Peyer's patch (tissue), 4 donors: ENCODE measurements around the gene STK40. TPM values are rescaled to one million over a fixed set of nuclear protein-coding genes. Genes with fewer than 3 reads are reported as not detected.

Source experiments
- DNase-seq, 3 donors: peaks; one replicate each; pipeline ENCODE4 v3.0.0-alpha.2; 2017 to 2019
- H3K27ac ChIP-seq, 4 donors: fragments of 200-600 bp; sonication (generic); one replicate each; pipeline ENCODE4 v1.5.1; 2016 to 2019
- H3K27me3 ChIP-seq, 2 donors: fragments of 200-600 bp; sonication (generic); one replicate each; pipeline ENCODE4 v1.5.1; 2019
- H3K36me3 ChIP-seq, 3 donors: fragments of 200-600 bp; sonication (generic); one replicate each; pipeline ENCODE4 v1.5.1; 2016 to 2019
- H3K4me1 ChIP-seq, 4 donors: fragments of 200-600 bp; sonication (generic); one replicate each; pipeline ENCODE4 v1.5.1; 2016 to 2019
- H3K4me3 ChIP-seq, 4 donors: fragments of 200-600 bp; sonication (generic); 1 replicate in 3 of 4; 2 replicates in 1 of 4; pipeline ENCODE4 v1.5.1; 2016 to 2019; ENCODE audit warnings: mild to moderate bottlenecking in 1 of 4
- H3K9me3 ChIP-seq, 4 donors: fragments of 200-600 bp; sonication (generic); one replicate each; pipeline ENCODE4 v1.5.1; 2016 to 2019; ENCODE audit warnings: mild to moderate bottlenecking in 1 of 4
- CTCF ChIP-seq, 6 experiments: fragments of 450-650 bp in 4 of 6; fragments of 200-600 bp in 2 of 6; sonication (generic) in 1 of 6; IDR thresholded peaks; one replicate each; pipeline ENCODE4 v1.5.1; 2017 to 2019; ENCODE audit warnings: antibody characterized with exemption in 6 of 6, mild to moderate bottlenecking in 3 of 6, moderate library complexity in 1 of 6
- POLR2A ChIP-seq, 2 donors: fragments of 450-650 bp; IDR thresholded peaks; one replicate each; pipeline ENCODE4 v1.5.1; 2017; ENCODE audit warnings: antibody characterized with exemption in 2 of 2, mild to moderate bottlenecking in 2 of 2, moderate library complexity in 2 of 2
- total RNA-seq, 4 donors: library from RNA; depleted of rRNA; stranded (reverse); fragments of >200 nt; gene quantifications; one replicate each; pipeline ENCODE4 v1.1.0, GENCODE V29; 2016

The STK40 gene
- total RNA-seq, 4 donors from 2014 or later: 14.0 to 30.2 (median 21.5) TPM

DNA sequence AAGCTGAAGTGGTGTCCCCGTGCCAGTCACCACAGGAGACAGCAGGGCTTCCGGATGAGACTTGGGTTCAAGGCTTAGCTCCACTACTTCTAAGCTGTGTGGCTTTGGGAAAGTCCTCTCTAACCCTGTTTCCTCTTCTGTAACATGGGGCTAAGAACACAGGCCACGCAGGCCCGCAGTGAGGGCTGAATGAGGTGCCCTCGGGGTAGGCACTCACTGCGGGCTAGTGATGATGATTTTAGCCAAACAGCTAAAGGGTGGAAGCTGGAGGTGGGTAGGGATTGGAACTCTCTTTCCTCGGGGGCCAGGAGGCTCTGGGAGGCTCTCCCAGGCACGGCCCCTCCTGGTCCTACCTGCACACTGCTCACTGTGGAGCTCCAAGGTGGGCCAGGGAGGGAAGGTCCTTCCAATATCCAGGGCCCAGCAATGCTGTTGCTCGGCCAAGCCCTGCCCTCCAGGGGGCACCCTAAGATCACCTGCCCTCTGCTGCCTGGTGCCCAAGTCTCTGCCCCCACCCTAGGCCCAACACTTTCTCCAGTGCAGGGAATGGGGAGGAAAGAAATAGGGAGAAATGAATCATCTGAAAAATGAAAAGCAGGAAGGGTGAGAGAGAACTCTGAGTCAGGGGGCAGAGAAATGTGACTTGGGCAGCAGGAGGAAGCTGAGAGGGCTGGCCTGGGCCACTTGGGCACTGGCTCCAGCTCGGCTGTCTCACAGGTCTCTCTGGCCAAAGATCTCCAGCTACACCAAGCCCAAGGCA, 43.1 kb downstream of the STK40 start:
- peaks cover 0 to 4% (median 0%) of the 10 kb centered on the region in 4 donors for H3K4me1 ChIP-seq
- peaks cover 0 to 67% (median 0%) of the 10 kb centered on the region in 3 donors for H3K36me3 ChIP-seq
- no peak overlapping the region for H3K4me3 ChIP-seq
- TF ChIP-seq CTCF (IDR thresholded peaks at IDR 0.05): peak; percentile 29 to 70 (median 63)
- no peak for TF ChIP-seq POLR2A (IDR thresholded peaks at IDR 0.05)
- H3K27me3 ChIP-seq: no peaks in the 10 kb centered on the region
- no peaks in the 10 kb centered on the region for H3K9me3 ChIP-seq
- no peak overlapping the region for H3K27ac ChIP-seq
- peak in 2 of 3 donors; percentile 55 to 75 for DNase-seq

DNA sequence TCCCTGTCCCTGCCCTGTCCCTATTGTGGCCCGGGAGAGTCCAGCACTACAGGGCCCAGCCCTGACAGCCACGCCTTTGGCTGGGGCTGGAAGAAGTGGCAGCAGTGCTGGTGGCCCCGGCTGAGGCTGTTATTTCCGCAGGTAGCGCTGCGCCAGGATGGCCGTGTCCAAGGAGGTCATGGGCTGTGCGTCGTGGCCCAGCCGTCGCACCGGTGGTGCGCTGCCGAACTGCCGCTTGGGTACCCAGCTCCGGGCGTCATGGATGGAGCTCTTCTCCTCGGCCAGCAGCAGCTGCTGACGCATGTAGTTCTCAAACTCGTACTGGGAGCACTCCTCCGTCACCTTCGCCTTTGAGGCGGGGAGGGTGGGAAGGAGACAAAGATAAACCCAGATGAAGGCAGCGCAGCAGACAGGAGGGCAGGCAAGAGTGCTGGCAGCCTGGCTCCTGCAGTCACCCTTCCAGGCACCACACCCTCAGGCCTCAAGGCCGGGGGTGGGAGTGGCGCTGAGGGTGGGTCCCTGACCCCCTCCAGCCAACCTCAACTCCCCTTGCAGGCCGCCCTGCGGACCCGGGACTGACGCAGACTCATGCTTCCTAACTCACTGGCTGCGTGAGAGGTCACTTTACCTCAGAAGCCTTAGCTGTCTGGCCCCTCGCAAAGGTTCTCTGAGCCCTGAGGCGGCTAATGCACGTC, 44.0 kb downstream of the STK40 start:
- no peak overlapping the region for H3K4me3 ChIP-seq
- H3K9me3 ChIP-seq: no peaks in the 10 kb centered on the region
- no peak for TF ChIP-seq POLR2A (IDR thresholded peaks at IDR 0.05)
- TF ChIP-seq CTCF (IDR thresholded peaks at IDR 0.05): no peak
- DNase-seq: no peak
- H3K36me3 ChIP-seq: peaks cover 0 to 59% (median 0%) of the 10 kb centered on the region in 3 donors
- no peaks in the 10 kb centered on the region for H3K27me3 ChIP-seq
- H3K4me1 ChIP-seq: peaks cover 0 to 4% (median 0%) of the 10 kb centered on the region in 4 donors
- no peak overlapping the region for H3K27ac ChIP-seq

- peaks cover 0 to 40% (median 0%) of the 10 kb centered on the region in 3 donors for H3K36me3 ChIP-seq
These were observed 46.1 kb downstream of the STK40 start for GRCh38 chr1:36339615-36340014.

GRCh38 chr1:36339215-36339614, 46.5 kb downstream of the STK40 start:
- TF ChIP-seq POLR2A (IDR thresholded peaks at IDR 0.05): no peak
- no peak for TF ChIP-seq CTCF (IDR thresholded peaks at IDR 0.05)
- Histone ChIP-seq H3K36me3 (peaks cover 0 to 37% (median 0%) of the 10 kb centered on the region in 3 donors), H3K27ac (no peak overlapping the region), H3K4me3 (no peak overlapping the region), H3K27me3 (no peaks in the 10 kb centered on the region), H3K9me3 (no peaks in the 10 kb centered on the region), H3K4me1 (peaks cover 0 to 4% (median 0%) of the 10 kb centered on the region in 4 donors)
- no peak for DNase-seq

More at GRCh38 chr1:36339615-36340014, 46.1 kb downstream of the STK40 start:
- TF ChIP-seq POLR2A (IDR thresholded peaks at IDR 0.05) (no peak), CTCF (IDR thresholded peaks at IDR 0.05) (no peak)
- no peaks in the 10 kb centered on the region for H3K9me3 ChIP-seq
- no peaks in the 10 kb centered on the region for H3K27me3 ChIP-seq
- DNase-seq: no peak
- no peak overlapping the region for H3K4me3 ChIP-seq
- peaks cover 0 to 4% (median 0%) of the 10 kb centered on the region in 4 donors for H3K4me1 ChIP-seq
- no peak overlapping the region for H3K27ac ChIP-seq

- no peak for DNase-seq
- Histone ChIP-seq H3K27me3 (no peaks in the 10 kb centered on the region), H3K4me3 (no peak overlapping the region), H3K27ac (no peak overlapping the region), H3K9me3 (no peaks in the 10 kb centered on the region), H3K36me3 (peaks cover 0 to 23% (median 0%) of the 10 kb centered on the region in 3 donors), H3K4me1 (no peaks in the 10 kb centered on the region)
- TF ChIP-seq POLR2A (IDR thresholded peaks at IDR 0.05) (no peak), CTCF (IDR thresholded peaks at IDR 0.05) (no peak)
These were observed 47.9 kb downstream of the STK40 start for GRCh38 chr1:36337830-36338229.
